SH-SY5Y (cell line): Measurements from ENCODE around the gene KLHL35.

ENCODE experiments used
- GATA2 ChIP-seq: IDR thresholded peaks from 2 replicates; pipeline ENCODE4 v1.6.1; 2011; ENCODE audit warnings: mild to moderate bottlenecking, low read depth, low read length
- GATA3 ChIP-seq: IDR thresholded peaks from 2 replicates; pipeline ENCODE4 v1.6.1; 2011; ENCODE audit warnings: low read depth, mild to moderate bottlenecking, low read length, moderate library complexity

GRCh38 chr11:75447415-75447814 is 14.4 kb upstream of the KLHL35 start:
- TF ChIP-seq GATA2 (no peak), GATA3 (no peak)
